HG02623 (cell line): ENCODE measurements around the gene ROBO2.

Source experiments
- ATAC-seq: cut with Tn5 transposase; IDR thresholded peaks from one replicate; pipeline ENCODE4 v1.9.1; 2021; ENCODE audit warnings: moderate library complexity; ENCODE audit not compliant: unreplicated experiment

Gene ROBO2

DNA sequence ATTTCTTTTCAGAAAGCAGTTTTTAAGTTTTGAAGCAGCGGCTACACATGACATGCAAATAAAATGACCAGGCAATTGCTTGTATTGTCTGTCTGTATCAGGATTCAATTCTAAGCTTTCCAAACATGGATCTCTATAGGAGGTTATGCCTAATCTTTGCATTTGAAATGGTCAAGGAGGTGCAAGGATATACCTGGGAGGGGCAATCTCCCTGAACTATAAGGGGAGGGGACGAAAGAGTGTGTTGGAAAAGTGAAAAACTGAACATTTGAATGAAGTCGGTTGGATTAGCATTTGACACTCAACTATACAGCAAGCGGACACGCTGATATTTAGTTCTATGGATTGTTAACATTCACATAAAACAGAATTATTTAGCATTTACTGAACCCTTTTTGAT is 11.7 kb downstream of the ROBO2 start:
- ATAC-seq, result no peak

DNA sequence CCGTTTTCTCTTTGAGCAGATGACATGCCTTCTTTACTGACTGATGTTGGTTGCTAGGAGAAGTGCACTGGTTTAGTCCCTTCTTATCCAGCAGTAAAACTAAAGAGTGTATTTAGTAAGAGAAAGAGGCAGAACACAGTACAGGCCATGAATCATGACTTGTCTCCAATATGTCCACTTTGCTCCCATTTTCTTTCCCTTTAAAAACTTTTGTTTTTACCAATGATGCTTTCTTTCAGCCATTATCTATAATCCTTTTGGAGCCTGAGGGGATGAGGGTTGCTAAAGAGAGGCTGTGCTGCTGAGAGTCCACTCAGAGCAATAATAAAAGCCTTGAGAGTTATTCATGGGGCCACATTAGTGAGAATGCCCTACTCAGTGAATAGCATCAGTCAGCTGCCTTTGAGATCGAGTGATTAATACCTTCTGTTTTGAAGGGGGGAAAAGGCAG is 12.2 kb downstream of the ROBO2 start:
- no peak for ATAC-seq

DNA sequence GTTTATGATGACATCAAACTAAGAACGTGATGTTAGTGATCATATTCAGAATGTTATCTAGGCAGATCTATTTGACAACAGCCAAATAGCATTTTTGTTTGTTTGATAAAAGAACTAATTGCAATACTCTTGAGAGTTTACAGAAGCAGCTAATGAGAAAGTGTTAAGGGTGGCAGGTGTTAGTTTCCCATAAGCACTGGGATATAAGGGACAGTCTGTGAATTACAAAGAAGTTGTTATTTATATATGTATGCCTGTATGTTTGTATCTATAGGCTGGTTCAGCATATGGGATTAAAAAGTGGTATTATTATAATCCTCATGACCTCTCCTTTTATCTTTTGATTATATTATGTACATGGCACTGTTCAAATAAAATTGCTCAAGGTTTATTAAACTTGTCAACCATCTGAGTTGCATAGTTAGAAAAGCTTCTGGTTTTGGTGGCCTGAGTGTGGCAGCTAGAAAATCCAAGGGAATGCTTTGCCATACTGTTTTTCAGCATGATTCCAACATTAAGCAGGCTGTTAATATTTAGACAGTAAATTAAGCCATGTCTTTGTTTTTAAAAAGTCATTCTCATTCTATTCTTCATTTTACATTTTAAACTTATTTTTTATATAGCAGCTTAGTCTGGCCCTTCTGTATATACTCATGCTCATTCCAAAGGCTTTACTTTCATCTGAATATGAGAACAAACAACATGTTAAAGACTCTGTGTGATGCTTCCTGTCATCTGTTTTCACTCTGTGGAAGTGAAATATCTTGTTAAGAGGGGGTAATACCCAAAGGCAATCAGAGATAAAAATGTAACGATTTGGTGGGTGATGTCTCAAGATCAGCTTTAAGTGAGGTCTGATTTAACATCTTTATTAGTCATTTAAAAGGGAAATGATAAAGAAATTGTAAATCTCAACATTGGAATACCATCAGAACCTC is 13.1 kb downstream of the ROBO2 start:
- no peak for ATAC-seq

DNA sequence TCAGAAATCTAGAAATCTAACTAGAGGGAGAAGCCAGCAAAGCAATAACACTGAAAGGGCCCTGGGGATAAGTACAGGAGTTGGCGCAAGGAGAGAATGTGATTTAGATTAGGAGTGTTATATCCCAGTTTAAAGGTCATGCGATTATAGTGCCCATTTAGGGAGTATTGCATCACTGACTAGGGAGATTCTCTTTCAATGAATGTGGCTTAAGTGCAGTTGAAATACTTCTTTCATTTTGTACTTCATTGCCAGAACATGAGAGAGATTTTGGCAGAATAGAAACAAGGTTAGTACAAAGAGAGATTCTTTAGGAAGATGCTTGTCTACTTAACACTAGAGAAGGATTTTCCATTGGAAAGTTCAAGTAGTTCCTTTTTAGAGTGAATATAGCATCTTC is 13.9 kb downstream of the ROBO2 start:
- ATAC-seq, result no peak

GRCh38 chr3:77055841-77056341 is 16.0 kb downstream of the ROBO2 start:
- ATAC-seq, result no peak

DNA sequence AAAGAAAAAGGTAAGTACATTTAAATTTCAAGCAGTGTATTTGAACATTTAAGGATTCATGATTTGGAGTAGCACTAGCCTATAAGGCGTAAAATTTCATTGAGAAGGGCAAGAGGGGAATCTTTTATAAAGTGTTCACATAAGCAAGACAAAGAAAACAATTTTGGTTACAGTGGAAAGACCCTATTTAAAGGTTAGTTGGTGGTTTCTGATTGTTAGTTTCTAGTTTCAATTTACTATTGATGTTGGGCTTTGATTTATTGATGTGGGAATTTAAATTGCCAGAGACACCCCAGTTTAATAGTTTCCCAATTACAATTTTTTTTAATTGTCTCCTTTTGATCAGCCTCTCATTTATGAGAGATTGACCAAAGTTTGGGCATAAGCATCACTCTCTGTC is 19.5 kb downstream of the ROBO2 start:
- ATAC-seq, result no peak

- ATAC-seq, result no peak
These were observed 23.5 kb downstream of the ROBO2 start for GRCh38 chr3:77063423-77063822.

DNA sequence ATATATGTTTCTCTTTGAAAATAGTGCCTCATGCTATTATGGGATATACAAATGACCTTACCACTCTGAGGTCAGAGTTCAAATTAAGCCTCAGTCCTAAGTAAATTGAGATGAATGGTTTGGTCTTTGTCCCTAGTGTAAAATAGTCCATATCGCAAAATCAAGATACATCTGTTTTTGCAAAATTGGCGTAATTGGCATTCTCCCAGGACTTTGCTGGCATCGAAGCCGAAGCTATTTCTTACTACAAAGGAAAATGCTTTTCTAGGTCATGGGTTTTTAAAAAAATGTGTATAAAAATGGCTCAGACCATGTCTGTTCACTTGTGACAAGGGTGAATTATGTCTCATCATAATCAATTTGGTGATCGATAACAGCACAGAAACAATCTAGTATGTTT is 25.9 kb downstream of the ROBO2 start:
- no peak for ATAC-seq

GRCh38 chr3:77066829-77067228 is 26.9 kb downstream of the ROBO2 start:
- ATAC-seq, result no peak

GRCh38 chr3:77068808-77069207 is 28.9 kb downstream of the ROBO2 start:
- no peak for ATAC-seq

DNA sequence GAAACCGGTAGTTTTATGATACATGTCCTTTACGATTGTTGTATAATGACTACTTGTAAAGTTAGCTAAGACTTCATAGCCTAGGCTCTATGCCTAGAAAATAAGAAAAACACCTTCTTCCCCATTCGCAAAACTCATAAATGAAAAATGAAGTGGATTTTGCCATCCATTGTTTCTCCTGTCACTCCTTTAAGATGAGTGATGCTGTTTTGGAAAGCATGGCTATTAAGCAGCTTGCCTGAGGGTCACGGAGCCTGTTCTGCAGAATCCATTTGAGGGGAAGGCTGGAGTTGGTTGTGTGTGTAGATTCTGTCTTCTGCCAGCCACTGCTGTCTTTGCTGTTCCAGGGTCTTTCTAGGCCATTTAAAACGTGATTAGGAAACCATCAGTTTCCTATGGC is 31.5 kb downstream of the ROBO2 start:
- no peak for ATAC-seq

DNA sequence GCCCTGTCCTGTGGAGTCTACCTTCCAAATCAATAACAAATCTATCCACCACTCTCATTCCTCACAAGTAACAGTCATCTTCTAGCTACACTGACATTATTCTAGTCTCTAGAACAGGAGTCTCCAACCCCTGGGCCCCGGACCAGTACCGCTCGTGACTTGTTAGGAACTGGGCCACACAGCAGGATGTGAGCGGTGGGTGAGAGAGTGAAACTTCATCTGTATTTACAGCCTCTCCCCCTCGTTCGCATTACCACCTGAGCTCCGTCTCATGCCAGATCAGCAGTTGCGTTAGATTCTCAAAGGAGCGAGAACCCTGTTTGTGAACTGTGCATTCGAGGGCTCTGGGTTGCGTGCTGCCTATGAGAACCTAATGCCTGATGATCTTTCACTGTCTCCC is 31.9 kb downstream of the ROBO2 start:
- ATAC-seq, result no peak

DNA sequence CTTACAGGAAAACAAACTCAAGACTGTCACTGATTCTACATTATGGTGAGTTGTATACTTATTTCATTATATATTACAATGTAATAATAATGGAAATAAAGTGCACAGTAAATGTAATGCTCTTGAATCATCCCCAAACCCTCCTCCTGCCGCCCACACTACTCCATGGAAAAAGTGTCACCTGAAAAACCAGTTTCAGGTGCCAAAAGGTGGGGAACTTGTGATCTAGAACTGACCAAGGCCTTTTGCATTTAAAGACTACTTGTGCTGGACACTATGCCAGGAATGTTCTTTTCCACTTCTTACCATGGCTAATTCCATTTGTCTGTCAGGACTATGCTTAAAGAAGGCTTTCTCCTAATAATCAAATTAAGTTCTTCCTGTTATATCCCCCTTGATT is 32.3 kb downstream of the ROBO2 start:
- no peak for ATAC-seq

- no peak for ATAC-seq
These were observed 38.4 kb downstream of the ROBO2 start for GRCh38 chr3:77078279-77078678.

DNA sequence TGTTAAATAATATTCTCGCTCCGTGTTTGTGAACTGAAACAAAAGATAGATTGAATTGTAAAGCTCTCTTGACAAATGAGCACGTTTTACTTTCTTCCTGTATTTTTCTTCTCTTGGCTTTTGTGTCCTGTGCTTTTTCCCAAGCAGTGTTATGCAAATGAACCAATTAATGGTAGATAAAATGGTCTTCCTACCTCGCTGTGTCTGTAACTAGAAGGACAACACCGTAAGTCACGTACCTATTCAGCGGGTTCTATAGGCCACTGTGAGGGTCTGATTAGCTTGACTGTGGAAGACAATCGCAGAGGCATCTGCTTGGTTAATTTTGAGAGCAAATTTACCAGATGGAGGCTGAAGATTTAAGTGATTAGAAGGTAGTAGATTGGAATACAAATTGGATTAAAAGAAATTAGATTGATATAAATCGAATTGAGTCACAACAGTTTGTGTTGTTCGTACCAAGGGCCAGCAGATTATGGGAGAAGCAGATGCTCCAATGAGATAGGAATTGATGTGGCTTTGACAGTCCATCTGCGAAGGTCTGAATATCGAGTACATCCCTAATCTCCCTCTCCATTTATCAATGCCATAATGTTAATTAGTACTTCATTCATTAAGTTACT is 40.2 kb downstream of the ROBO2 start:
- ATAC-seq, result no peak

DNA sequence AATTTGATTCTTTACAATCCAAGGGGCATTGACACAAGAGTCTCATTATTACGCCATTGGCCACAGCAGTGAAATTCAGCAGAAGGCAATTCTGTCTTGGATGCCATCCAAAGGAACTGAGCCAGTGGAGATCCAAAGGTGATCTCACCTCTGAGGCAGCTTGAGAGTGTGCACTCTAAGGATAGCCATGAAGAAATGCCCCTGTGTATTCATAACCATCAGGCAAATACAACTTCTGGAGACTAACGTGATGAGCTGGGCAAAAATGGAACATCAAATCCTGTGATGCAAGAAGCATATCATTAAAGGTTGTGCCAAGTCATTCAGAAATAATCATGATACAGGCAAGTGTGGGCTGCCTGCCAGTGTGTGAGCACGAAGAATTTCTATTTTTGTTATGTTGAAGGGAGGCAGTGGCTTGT is 41.4 kb downstream of the ROBO2 start:
- ATAC-seq, result no peak

- ATAC-seq, result no peak
These were observed 44.6 kb downstream of the ROBO2 start for GRCh38 chr3:77084511-77084910.

DNA sequence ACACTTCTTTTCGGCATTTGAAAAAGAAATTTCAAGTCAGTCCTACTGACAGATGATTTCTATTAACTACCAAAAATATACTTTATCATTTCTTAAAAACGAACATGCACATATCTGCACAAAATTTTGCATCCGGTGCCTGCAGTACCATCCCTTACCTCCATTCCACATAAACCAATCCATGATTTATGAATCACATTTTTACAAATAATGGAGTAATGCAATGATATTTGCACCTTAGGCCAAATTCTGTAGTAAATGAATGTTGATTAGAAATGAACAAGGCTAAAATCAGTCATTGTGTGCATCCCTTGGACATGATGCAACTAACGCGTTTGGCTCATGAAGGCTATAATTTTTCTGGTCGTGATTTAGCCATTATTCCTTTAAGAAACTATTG is 46.5 kb downstream of the ROBO2 start:
- ATAC-seq, result no peak

DNA sequence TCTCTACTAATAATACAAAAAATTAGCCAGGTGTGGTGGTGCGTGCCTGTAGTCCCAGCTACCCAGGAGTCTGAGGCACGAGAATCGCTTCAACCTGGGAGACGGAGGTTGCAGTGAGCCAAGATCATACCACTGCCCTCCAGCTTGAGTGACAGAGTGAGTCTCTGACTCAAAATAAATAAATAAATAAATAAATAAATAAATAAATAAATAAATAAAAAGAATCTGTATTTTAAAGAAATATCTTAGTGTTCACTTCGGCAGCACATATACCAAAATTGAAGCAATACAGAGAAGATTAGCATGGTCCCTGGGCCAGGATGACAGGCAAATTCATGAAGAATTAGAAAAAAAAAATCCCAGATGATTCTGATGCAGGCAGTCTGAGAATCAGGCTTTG is 51.9 kb downstream of the ROBO2 start:
- ATAC-seq, result no peak

DNA sequence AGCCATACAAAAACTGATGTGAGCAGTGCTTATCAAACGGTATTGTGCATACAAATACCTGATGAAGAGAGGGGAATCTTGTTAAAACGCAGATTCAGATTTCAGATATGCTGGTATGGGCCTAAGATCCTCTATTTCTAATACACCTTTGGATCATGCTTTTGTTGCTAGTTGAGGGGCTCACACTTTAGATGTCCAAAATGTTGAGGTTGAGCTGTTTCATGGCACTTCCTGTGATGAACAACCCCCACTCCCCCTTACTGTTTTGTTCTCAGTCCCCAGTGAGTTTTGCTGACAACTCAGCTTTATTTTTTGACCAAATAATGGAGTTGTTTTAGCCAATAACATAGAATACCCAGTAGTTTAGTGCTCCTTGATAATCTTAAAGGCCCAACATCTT is 53.2 kb downstream of the ROBO2 start:
- ATAC-seq, result no peak

DNA sequence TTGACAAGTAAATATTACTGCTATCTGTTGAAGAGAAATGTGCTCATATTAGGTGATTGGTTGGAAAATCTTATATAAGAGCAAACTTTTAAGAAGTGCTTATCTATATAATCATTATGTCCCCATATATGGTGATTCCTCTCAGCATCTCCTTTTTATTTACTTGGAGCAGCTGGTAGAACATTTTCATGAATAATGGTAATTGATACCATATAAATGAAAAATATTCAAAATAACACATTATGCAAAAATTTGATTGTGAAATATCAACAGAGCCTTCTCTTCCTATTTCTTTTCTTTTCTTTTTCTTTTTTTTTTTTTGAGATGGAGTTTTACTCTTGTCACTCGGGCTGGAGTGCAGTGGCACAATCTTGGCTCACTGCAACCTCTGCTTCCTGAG is 56.2 kb downstream of the ROBO2 start:
- no peak for ATAC-seq
